ENCODE results near the gene PLCL2.

PLCL2 gene

GRCh38 chr3:17136136-17136721 lies 251.5 kb downstream of the PLCL2 start:
- Mint-ChIP-seq H3K9me3 (no peaks in the 10 kb centered on the region), H3K27ac (no peak overlapping the region), H3K36me3 (no peaks in the 10 kb centered on the region), H3K4me1 (peaks cover 10% of the 10 kb centered on the region), H3K4me3 (no peak overlapping the region)
- ATAC-seq (no peak), DNase-seq (ENCODE audit: low spot score in 2 of 2) (no peak)

- H3K36me3 Mint-ChIP-seq, result no peaks in the 10 kb centered on the region
- peaks cover 13% of the 10 kb centered on the region for H3K4me1 Mint-ChIP-seq
- ATAC-seq, result no peak
- no peaks in the 10 kb centered on the region for H3K9me3 Mint-ChIP-seq
- H3K27ac Mint-ChIP-seq, result no peak overlapping the region
- DNase-seq (ENCODE audit: low spot score in 2 of 2), result no peak
- no peak overlapping the region for H3K4me3 Mint-ChIP-seq
These were observed 252.6 kb downstream of the PLCL2 start for GRCh38 chr3:17137321-17137826.

DNA sequence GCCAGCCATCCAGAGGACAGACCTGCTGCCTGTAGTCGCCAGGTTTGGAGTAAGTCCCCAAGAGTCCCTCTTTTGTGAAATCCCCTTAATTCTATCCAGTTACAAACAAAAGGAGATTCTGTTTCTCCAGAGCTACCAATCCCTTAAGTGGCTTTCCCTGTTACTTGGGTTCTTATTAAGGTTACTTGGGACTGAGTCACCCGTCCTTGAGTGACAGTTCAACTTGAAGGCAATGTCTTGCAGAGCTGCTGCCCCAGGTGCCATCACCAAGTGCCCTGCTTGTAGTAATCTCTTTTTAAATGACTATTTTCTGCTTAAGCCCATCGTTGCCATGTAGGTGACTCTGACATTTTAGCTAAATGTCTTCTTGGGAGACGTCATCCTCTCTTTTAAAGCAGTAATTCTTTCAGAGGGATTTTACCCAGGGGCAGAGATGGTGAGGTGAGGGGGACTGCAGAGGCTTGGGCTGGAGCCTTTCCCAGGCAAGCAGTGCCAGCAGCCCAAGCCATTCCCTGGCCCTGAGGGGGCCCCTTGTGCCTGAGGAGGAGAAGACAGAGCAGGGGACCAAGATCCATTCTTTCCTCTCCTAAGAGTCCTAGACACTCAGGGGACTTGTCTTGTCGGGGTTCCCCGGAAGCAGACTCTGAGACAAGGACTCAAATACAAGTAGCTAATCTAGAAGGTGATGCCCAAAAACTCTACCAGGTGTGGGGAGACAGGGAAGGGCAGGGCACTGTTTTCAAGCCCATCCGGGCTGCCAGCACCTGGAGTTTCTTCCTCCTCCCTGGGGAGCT lies 253.7 kb downstream of the PLCL2 start:
- ATAC-seq, result no peak
- no peaks in the 10 kb centered on the region for H3K9me3 Mint-ChIP-seq
- no peak overlapping the region for H3K27ac Mint-ChIP-seq
- no peak for DNase-seq (ENCODE audit: low spot score in 2 of 2)
- H3K4me3 Mint-ChIP-seq, result no peak overlapping the region
- peaks cover 13% of the 10 kb centered on the region for H3K4me1 Mint-ChIP-seq
- no peaks in the 10 kb centered on the region for H3K36me3 Mint-ChIP-seq
